Nephron (organoid): ENCODE data around the gene SLC43A2.

ENCODE experiments used
- H3K27ac Mint-ChIP-seq, 3 experiments: 2 replicates each; pipeline ENCODE4 v1.8.0; 2020; ENCODE audit warnings: mixed read lengths in 3 of 3, mild to moderate bottlenecking in 2 of 3, moderate library complexity in 1 of 3
- H3K27me3 Mint-ChIP-seq: 2 replicates; pipeline ENCODE4 v1.8.0; 2021; ENCODE audit warnings: low read depth, mild to moderate bottlenecking, moderate library complexity, mixed read lengths
- H3K36me3 Mint-ChIP-seq: 2 replicates; pipeline ENCODE4 v1.8.0; 2020; ENCODE audit warnings: low read depth, mixed read lengths
- H3K4me1 Mint-ChIP-seq: 2 replicates; pipeline ENCODE4 v1.8.0; 2020; ENCODE audit warnings: mixed read lengths
- H3K4me3 Mint-ChIP-seq, 3 experiments: 2 replicates each; pipeline ENCODE4 v1.8.0; 2020; ENCODE audit warnings: mild to moderate bottlenecking in 3 of 3, mixed read lengths in 3 of 3, moderate library complexity in 2 of 3
- H3K9me3 Mint-ChIP-seq: 2 replicates; pipeline ENCODE4 v1.8.0; 2020; ENCODE audit warnings: mixed read lengths
- TF ChIP-seq, protein P1 (sequence below), 3 experiments: fragments of 200-600 bp; sonication (generic); IDR thresholded peaks; one replicate each; pipeline ENCODE4 v1.5.0; 2021; ENCODE audit warnings: antibody characterized with exemption in 3 of 3; ENCODE audit not compliant: unreplicated experiment in 3 of 3

The SLC43A2 gene

DNA sequence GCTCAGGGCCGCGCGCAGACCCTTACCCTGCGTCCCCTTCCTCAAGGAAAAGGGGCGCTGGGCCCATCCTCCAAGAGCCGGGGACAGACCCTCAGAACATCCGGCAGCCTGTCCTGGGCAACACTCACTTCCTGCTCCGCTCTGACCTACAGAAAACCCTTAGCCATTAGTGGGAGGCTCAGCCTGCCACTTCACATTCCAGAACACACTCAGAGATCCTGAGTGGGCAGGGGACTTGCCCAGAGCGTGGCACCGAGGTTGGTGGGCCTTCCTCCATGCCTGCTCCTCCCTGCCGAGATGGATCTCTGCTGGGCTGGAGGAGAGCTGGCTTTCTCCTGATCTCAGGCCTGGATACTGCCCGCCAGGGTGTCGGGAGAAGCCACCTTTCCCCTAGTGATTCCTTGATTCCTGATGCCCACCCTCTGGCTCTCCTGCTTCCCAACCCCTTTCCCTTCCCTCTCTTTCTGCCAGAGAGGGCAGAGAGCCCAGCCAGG, 15.4 kb upstream of the SLC43A2 start:
- TF ChIP-seq, protein P1, sequence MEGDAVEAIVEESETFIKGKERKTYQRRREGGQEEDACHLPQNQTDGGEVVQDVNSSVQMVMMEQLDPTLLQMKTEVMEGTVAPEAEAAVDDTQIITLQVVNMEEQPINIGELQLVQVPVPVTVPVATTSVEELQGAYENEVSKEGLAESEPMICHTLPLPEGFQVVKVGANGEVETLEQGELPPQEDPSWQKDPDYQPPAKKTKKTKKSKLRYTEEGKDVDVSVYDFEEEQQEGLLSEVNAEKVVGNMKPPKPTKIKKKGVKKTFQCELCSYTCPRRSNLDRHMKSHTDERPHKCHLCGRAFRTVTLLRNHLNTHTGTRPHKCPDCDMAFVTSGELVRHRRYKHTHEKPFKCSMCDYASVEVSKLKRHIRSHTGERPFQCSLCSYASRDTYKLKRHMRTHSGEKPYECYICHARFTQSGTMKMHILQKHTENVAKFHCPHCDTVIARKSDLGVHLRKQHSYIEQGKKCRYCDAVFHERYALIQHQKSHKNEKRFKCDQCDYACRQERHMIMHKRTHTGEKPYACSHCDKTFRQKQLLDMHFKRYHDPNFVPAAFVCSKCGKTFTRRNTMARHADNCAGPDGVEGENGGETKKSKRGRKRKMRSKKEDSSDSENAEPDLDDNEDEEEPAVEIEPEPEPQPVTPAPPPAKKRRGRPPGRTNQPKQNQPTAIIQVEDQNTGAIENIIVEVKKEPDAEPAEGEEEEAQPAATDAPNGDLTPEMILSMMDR (IDR thresholded peaks at IDR 0.05; ENCODE audit: unreplicated experiment in 3 of 3) = no peak
- H3K27me3 Mint-ChIP-seq = peaks cover 31% of the 10 kb centered on the region
- peak overlapping the region; percentile 80 to 85 (median 84) for H3K4me3 Mint-ChIP-seq
- no peaks in the 10 kb centered on the region for H3K9me3 Mint-ChIP-seq
- H3K36me3 Mint-ChIP-seq = no peaks in the 10 kb centered on the region
- H3K4me1 Mint-ChIP-seq = peaks cover 23% of the 10 kb centered on the region
- H3K27ac Mint-ChIP-seq = peak overlapping the region in 1 of 3 experiments; percentile 78

DNA sequence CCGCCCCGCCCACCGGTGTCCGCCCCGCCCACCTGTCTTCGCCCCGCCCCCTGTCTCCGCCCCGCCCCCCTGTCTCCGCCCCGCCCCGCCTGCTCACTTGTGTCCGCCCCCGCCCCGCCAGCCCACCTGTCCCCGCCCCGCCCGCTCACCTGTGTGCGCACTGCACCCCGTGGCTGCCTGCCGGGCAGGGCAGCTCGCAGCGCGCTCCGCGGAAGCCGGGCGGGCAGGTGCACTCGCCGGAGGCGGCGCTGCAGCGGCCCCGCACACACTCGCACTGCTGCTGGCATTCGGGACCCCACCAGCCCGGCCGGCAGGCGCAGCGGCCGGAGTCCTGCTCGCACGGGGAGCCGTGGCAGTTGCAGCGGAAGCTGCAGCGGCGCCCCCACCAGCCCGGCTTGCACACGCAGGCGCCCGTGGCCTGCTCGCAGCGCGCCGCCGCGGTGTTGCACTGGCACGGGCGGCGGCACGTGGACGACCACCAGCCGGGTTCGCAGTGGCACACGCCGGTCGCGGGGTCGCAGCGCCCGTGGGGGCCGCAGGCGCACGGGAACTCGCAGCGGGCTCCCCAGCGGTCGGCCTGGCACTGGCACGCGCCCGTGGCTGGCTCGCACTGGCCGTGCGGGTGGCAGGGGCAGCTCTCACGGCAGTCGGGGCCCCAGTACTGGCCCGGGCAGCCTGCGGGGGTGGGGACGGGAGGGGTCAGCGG, 14.8 kb upstream of the SLC43A2 start:
- Mint-ChIP-seq H3K4me3 (no peak overlapping the region), H3K36me3 (no peaks in the 10 kb centered on the region), H3K4me1 (peaks cover 23% of the 10 kb centered on the region), H3K27ac (no peak overlapping the region), H3K27me3 (peaks cover 31% of the 10 kb centered on the region), H3K9me3 (no peaks in the 10 kb centered on the region)
- TF ChIP-seq, protein P1 (IDR thresholded peaks at IDR 0.05; ENCODE audit: unreplicated experiment in 3 of 3) = peak in 1 of 3 experiments; percentile 42

DNA sequence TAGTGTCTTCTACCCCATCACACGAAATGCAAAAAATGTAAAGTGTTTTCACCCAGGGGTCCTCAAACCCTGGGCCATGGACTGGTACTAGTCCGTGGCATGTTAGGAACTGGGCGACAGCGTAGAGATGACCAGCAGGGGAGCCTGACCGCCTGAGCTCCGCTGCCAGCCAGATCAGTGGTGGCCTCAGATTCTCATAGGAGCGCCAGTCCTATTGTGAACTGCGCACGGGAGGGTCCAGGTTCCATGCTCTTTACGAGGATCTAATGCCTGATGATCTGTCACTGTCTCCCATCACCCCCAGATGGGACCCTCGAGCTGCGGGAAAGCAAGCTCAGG, 12.4 kb upstream of the SLC43A2 start:
- TF ChIP-seq, protein P1 (IDR thresholded peaks at IDR 0.05; ENCODE audit: unreplicated experiment in 3 of 3) = no peak
- no peak overlapping the region for H3K4me3 Mint-ChIP-seq
- H3K9me3 Mint-ChIP-seq = no peaks in the 10 kb centered on the region
- peaks cover 25% of the 10 kb centered on the region for H3K27me3 Mint-ChIP-seq
- H3K27ac Mint-ChIP-seq = peak overlapping the region in 1 of 3 experiments; percentile 30
- H3K4me1 Mint-ChIP-seq = peaks cover 23% of the 10 kb centered on the region
- no peaks in the 10 kb centered on the region for H3K36me3 Mint-ChIP-seq

DNA sequence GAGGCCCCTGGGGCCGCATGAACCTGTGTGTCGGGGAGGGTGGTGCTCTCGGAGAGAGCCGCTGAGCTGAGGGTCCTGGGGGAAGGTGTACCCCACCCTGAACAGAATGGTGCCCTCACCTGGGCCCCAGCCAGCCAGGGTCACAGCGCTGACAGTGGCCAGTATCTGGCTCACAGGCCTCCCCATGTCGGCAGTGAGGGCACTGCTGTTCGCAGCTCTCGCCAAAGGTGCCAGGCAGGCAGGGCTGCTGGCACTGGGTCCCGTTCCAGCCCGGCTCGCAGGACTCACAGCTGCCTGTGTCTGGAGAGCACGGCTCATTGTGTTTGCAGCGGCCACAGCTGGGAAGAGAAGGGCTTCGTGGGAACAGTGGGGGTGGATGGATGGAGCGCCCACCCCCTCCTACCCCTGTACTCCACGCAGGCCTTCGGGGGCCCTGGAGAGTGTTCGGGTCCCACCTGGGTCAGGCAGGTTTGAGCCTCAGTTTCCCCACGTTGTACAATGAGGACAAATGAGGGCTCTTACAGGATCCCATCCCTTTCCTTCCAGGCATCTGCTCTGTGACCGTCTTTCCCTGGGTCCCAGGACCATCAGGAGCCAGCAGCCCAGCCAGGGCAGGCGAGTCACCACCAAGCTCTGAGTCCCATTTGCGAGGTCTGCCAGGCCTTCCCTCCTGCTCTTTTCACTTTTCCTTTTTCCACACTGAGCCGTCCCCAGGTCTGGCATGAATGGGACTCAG, 11.9 kb upstream of the SLC43A2 start:
- TF ChIP-seq, protein P1 (IDR thresholded peaks at IDR 0.05; ENCODE audit: unreplicated experiment in 3 of 3) = no peak
- H3K27ac Mint-ChIP-seq = peak overlapping the region in 1 of 3 experiments; percentile 30

DNA sequence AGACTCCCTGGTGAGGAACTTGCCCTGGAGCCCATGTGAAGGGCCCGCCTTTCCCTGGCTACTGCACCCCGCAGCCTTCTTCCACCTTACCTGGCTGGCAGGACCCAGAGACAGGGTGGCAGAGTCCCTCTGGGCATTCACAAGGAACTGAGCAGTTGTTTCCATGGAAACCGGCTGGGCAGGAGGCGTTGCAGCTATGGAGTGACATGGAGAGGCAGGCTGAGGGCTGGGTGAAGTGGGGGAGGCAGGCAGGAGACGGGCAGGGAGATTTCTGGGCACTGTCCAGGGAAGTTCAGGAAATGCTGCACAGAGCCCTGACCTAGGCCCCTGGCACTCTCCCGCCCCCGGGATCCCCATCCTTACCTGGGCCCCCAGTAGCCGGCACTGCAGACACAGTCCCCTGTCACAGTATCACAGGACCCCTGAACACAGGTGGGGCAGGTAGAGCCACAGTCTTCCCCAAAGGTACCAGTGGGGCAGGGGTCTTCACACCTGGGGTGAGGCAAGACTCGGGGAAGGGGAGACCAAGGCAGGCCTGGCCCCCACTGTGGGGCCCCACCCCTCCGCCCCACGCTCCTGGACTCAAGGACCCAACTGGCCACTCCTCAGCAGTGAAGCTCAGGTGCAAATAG, 11.0 kb upstream of the SLC43A2 start:
- TF ChIP-seq, protein P1 (IDR thresholded peaks at IDR 0.05; ENCODE audit: unreplicated experiment in 3 of 3) = no peak
- Mint-ChIP-seq H3K27ac (no peak overlapping the region), H3K36me3 (no peaks in the 10 kb centered on the region), H3K27me3 (peaks cover 22% of the 10 kb centered on the region), H3K9me3 (no peaks in the 10 kb centered on the region), H3K4me1 (peaks cover 16% of the 10 kb centered on the region), H3K4me3 (no peak overlapping the region)

More for the DNA sequence above, 11.9 kb upstream of the SLC43A2 start:
- Mint-ChIP-seq H3K27me3 (peaks cover 22% of the 10 kb centered on the region), H3K4me3 (no peak overlapping the region), H3K9me3 (no peaks in the 10 kb centered on the region), H3K36me3 (no peaks in the 10 kb centered on the region), H3K4me1 (peaks cover 18% of the 10 kb centered on the region)
